Esophagus squamous epithelium (tissue), 5 donors: ENCODE results near the gene PRKN. TPM values are rescaled to one million over a fixed set of nuclear protein-coding genes. Genes with fewer than 3 reads are reported as not detected.

Experiments
- DNase-seq: peaks from one replicate; lab custom pipeline; 2025; lab: John Stamatoyannopoulos, UW
- H3K27ac ChIP-seq, 4 donors: fragments of 200-600 bp; sonication (generic); one replicate each; pipeline ENCODE4 v1.5.1; 2016 to 2019; ENCODE audit warnings: mild to moderate bottlenecking in 1 of 4
- H3K27me3 ChIP-seq, 4 donors: fragments of 200-600 bp; sonication (generic); 1 replicate in 3 of 4; 2 replicates in 1 of 4; pipeline versions ENCODE4 v1.5.1 to v1.6.0; 2017 to 2021; ENCODE audit warnings: antibody characterized with exemption in 1 of 4
- H3K36me3 ChIP-seq, 3 donors: fragments of 200-600 bp; sonication (generic); one replicate each; pipeline ENCODE4 v1.5.1; 2016 to 2019
- H3K4me1 ChIP-seq, 3 donors: fragments of 200-600 bp; sonication (generic); one replicate each; pipeline ENCODE4 v1.5.1; 2017 to 2019
- H3K4me3 ChIP-seq, 4 donors: fragments of 200-600 bp; sonication (generic); 1 replicate in 3 of 4; 2 replicates in 1 of 4; pipeline ENCODE4 v1.5.1; 2016 to 2019; ENCODE audit warnings: mild to moderate bottlenecking in 2 of 4, moderate library complexity in 1 of 4
- H3K9me3 ChIP-seq, 3 donors: fragments of 200-600 bp; sonication (generic); one replicate each; pipeline ENCODE4 v1.5.1; 2016 to 2019
- POLR2A ChIP-seq, 4 donors: fragments of 450-650 bp; IDR thresholded peaks; one replicate each; pipeline ENCODE4 v1.6.1; 2017; ENCODE audit warnings: antibody characterized with exemption in 4 of 4, mild to moderate bottlenecking in 4 of 4, moderate library complexity in 3 of 4
- WGBS, 2 donors: methylation state at CpG; one replicate each; pipeline ENCODE4 v1.1.5; 2018; 5-methylcytosine and 5-hydroxymethylcytosine counted together
- intact Hi-C: fragments of 100-400 bp; cut with DNase I; formaldehyde crosslinking; loops from one replicate; pipeline ENCODE4 v1.15.0; 2022
- total RNA-seq, 4 donors: library from RNA; depleted of rRNA; stranded (reverse); fragments of >200 nt; gene quantifications; one replicate each; pipeline ENCODE4 v1.1.0, GENCODE V29; 2016
- TF ChIP-seq, protein P1 (sequence below), 6 experiments: fragments of 450-650 bp in 4 of 6; fragments of 200-600 bp in 2 of 6; sonication (generic) in 2 of 6; IDR thresholded peaks; one replicate each; pipeline ENCODE4 v1.5.1; 2016 to 2019; ENCODE audit warnings: antibody characterized with exemption in 6 of 6, mild to moderate bottlenecking in 4 of 6, moderate library complexity in 4 of 6
- donor health status: DM: yes; HTN: yes; CAD: no.

PRKN gene
- total RNA-seq, 4 donors from 2014 or later: 0.70 to 5.5 (median 2.2) TPM

DNA sequence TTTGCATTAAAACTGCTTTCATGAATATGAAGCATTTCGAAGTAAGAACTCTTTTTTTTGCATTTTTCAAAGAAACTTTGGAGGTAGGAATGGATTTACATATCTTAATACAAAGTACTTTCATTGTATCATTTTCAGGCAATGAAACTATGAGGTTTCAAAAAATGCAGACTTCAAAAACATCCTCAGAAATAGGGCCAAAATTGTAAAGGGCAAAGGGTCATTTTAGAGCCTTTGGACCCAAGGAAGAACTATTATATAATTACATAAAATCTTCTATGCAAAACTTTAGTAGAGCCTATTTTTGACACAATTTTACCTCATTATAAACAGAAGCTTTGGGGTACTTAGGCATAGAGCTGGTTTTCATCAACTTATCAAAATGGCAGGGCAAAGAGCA is 4.9 kb downstream of the PRKN start:
- Histone ChIP-seq H3K27me3 (no peaks in the 10 kb centered on the region), H3K4me3 (no peak overlapping the region), H3K36me3 (no peaks in the 10 kb centered on the region), H3K9me3 (no peaks in the 10 kb centered on the region), H3K4me1 (peaks cover 0 to 12% (median 0%) of the 10 kb centered on the region in 3 donors), H3K27ac (no peak overlapping the region)
- DNase-seq: no peak
- intact Hi-C loops: no loop called here
- WGBS, 2 donors: 74 to 78% methylated on average over 1 of the region's 1 CpG
- TF ChIP-seq, protein P1, sequence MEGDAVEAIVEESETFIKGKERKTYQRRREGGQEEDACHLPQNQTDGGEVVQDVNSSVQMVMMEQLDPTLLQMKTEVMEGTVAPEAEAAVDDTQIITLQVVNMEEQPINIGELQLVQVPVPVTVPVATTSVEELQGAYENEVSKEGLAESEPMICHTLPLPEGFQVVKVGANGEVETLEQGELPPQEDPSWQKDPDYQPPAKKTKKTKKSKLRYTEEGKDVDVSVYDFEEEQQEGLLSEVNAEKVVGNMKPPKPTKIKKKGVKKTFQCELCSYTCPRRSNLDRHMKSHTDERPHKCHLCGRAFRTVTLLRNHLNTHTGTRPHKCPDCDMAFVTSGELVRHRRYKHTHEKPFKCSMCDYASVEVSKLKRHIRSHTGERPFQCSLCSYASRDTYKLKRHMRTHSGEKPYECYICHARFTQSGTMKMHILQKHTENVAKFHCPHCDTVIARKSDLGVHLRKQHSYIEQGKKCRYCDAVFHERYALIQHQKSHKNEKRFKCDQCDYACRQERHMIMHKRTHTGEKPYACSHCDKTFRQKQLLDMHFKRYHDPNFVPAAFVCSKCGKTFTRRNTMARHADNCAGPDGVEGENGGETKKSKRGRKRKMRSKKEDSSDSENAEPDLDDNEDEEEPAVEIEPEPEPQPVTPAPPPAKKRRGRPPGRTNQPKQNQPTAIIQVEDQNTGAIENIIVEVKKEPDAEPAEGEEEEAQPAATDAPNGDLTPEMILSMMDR (IDR thresholded peaks at IDR 0.05): no peak
- TF ChIP-seq POLR2A (IDR thresholded peaks at IDR 0.05): no peak

DNA sequence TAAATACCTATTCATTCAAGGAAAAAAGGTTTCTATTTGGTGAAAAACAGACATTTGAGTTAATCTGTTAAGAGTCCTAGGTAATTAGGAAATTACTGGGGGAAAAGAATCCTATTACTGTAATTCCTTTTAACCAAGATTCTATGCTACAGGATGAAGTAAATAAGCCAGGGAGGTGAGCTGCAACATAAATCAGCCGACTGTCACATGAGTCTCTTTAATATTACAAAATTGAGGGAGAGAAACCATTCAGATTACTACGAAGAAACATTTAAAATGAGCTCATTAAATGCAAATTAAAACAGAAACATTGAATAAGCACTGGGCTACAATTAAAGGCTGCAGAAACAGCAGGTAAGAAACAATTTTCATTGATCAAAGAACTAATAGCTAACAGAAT is 5.3 kb downstream of the PRKN start:
- 85 to 91% methylated on average over 2 of the region's 2 CpGs for WGBS, 2 donors
- H3K9me3 ChIP-seq: no peaks in the 10 kb centered on the region
- no peak for DNase-seq
- no peaks in the 10 kb centered on the region for H3K36me3 ChIP-seq
- TF ChIP-seq POLR2A (IDR thresholded peaks at IDR 0.05): no peak
- TF ChIP-seq, protein P1 (IDR thresholded peaks at IDR 0.05): no peak
- H3K27me3 ChIP-seq: no peaks in the 10 kb centered on the region
- intact Hi-C loops: no loop called here
- H3K27ac ChIP-seq: no peak overlapping the region
- H3K4me3 ChIP-seq: no peak overlapping the region
- H3K4me1 ChIP-seq: peaks cover 0 to 12% (median 0%) of the 10 kb centered on the region in 3 donors

DNA sequence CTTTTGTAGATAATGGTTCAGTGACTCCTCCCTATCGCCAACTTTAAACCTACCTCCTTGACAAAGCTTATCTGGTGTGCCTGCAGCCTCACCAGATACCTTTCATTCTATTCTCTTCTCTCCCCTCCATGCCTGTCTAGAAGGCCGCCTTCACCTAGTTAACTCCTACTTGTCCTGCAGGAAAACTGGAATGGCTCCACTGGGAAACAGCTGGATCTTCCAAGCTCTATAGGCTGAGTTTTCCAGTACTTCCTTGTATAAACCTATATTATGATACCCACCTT is 6.2 kb downstream of the PRKN start:
- Histone ChIP-seq H3K9me3 (no peaks in the 10 kb centered on the region), H3K36me3 (no peaks in the 10 kb centered on the region), H3K27ac (no peak overlapping the region), H3K27me3 (no peaks in the 10 kb centered on the region), H3K4me3 (no peak overlapping the region), H3K4me1 (peaks cover 0 to 6% (median 0%) of the 10 kb centered on the region in 3 donors)
- TF ChIP-seq POLR2A (IDR thresholded peaks at IDR 0.05): no peak
- TF ChIP-seq, protein P1 (IDR thresholded peaks at IDR 0.05): no peak
- intact Hi-C loops: no loop called here
- DNase-seq: no peak
- WGBS, 2 donors: 93 to 100% methylated on average over 2 of the region's 2 CpGs

DNA sequence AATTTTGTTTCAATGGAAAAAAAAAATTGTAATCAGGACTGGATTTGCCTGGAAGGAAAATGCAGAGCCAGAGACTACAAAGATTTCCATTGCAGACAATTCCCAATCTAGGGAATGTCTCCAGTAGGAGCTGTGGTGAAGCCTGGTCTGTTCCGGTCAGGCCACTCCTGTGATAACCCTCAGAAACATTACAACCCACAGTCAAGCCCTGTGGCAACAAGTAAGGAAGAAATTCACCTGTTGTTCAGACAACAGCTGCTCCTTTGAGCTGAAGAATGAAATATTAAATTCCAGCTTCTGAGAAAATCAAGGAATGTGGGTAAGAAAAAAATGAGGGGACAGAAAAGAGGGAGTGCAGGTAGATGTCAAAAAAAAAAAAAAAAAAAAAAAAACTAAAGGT is 8.0 kb downstream of the PRKN start:
- Histone ChIP-seq H3K9me3 (no peaks in the 10 kb centered on the region), H3K36me3 (no peaks in the 10 kb centered on the region), H3K27me3 (no peaks in the 10 kb centered on the region), H3K4me3 (no peak overlapping the region), H3K4me1 (no peaks in the 10 kb centered on the region), H3K27ac (no peak overlapping the region)
- DNase-seq: no peak
- intact Hi-C loops: no loop called here
- TF ChIP-seq, protein P1 (IDR thresholded peaks at IDR 0.05): no peak
- no peak for TF ChIP-seq POLR2A (IDR thresholded peaks at IDR 0.05)
- WGBS, 2 donors: 82 to 100% methylated on average over 1 of the region's 1 CpG

DNA sequence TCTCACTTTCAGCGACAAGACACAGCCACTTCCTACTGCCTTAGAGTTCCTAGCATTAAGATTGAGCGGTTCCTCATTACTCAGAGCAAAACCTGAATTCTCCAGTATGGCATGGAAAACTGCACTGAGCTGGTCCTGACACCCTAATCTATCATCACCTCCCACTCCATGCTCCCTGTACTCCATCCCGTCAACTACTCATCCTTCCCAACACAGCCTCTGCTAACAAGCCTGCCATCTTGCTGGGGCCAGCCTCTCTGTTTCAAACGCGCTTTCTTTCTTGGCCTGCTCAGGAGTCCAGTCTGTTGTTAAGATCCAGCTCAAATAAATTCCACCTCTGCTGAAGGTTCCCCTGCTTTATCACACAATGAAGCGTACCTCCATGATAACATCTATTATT is 12.0 kb downstream of the PRKN start:
- intact Hi-C loops: no loop called here
- TF ChIP-seq, protein P1 (IDR thresholded peaks at IDR 0.05): no peak
- TF ChIP-seq POLR2A (IDR thresholded peaks at IDR 0.05): no peak
- H3K36me3 ChIP-seq: no peaks in the 10 kb centered on the region
- 92 to 95% methylated on average over 6 of the region's 6 CpGs for WGBS, 2 donors
- no peak for DNase-seq
- H3K9me3 ChIP-seq: no peaks in the 10 kb centered on the region
- no peaks in the 10 kb centered on the region for H3K4me1 ChIP-seq
- H3K4me3 ChIP-seq: no peak overlapping the region
- no peaks in the 10 kb centered on the region for H3K27me3 ChIP-seq
- H3K27ac ChIP-seq: no peak overlapping the region
